Neuronal stem cell (in vitro differentiated cells): ENCODE measurements around the gene CAMTA2.
"Not testable (repeated sequence)": the region's sequence is repeated elsewhere in the genome, so short reads cannot be mapped to it uniquely, and the experiment has no call there.

ENCODE experiments used
- DNase-seq: peaks from one replicate; pipeline ENCODE4 v3.0.0-alpha.2; 2013; ENCODE audit warnings: low spot score
- H2AFZ ChIP-seq: one replicate; pipeline ENCODE4 v1.6.1; 2013; ENCODE audit warnings: mild to moderate bottlenecking, low read length, inconsistent platforms
- H2AK5ac ChIP-seq: 2 replicates; pipeline ENCODE4 v1.6.1; 2013; ENCODE audit warnings: low read depth, mild to moderate bottlenecking, inconsistent platforms, low read length, moderate library complexity, mixed read lengths
- H2BK120ac ChIP-seq: 2 replicates; pipeline ENCODE4 v1.6.1; 2013; ENCODE audit warnings: low read depth, mild to moderate bottlenecking, inconsistent platforms, low read length, moderate library complexity, mixed read lengths
- H2BK12ac ChIP-seq: one replicate; pipeline ENCODE4 v1.6.1; 2013; ENCODE audit warnings: low read length, inconsistent platforms
- H2BK15ac ChIP-seq: 2 replicates; pipeline ENCODE4 v1.6.1; 2013; ENCODE audit warnings: mild to moderate bottlenecking, low read length, inconsistent platforms, mixed read lengths
- H2BK5ac ChIP-seq: one replicate; pipeline ENCODE4 v1.6.1; 2013; ENCODE audit warnings: inconsistent platforms, mild to moderate bottlenecking, low read length, moderate library complexity
- H3K14ac ChIP-seq: one replicate; pipeline ENCODE4 v1.6.1; 2013; ENCODE audit warnings: low read length, inconsistent platforms
- H3K18ac ChIP-seq: 2 replicates; pipeline ENCODE4 v1.6.1; 2013; ENCODE audit warnings: low read length, inconsistent platforms
- H3K23ac ChIP-seq: 2 replicates; pipeline ENCODE4 v1.6.1; 2013; ENCODE audit warnings: low read depth, mild to moderate bottlenecking, mixed read lengths, low read length, inconsistent platforms; ENCODE audit not compliant: poor library complexity
- H3K27ac ChIP-seq: replicated peaks from 3 replicates; pipeline ENCODE4 v1.5.1; 2013; ENCODE audit warnings: low read length, inconsistent platforms
- H3K27me3 ChIP-seq, 3 experiments: 2 replicates each; pipeline ENCODE4 v1.6.1; 2013; ENCODE audit warnings: low read length in 3 of 3, mild to moderate bottlenecking in 2 of 3, inconsistent platforms in 1 of 3, low read depth in 1 of 3, mixed read lengths in 1 of 3, moderate library complexity in 1 of 3; ENCODE audit not compliant: control insufficient read depth in 3 of 3, insufficient read depth in 3 of 3
- H3K36me3 ChIP-seq, 2 donors: replicated peaks in 1 of 2; 2 replicates each; pipeline ENCODE4 v1.6.1; 2013; ENCODE audit warnings: low read length in 2 of 2; ENCODE audit not compliant: control insufficient read depth in 2 of 2, insufficient read depth in 2 of 2
- H3K4ac ChIP-seq: 2 replicates; pipeline ENCODE4 v1.6.1; 2013; ENCODE audit warnings: inconsistent platforms, mild to moderate bottlenecking, low read length, moderate library complexity
- H3K4me1 ChIP-seq, 2 donors: 1 replicate in 1 of 2; 2 replicates in 1 of 2; pipeline ENCODE4 v1.6.1; 2013; ENCODE audit warnings: low read length in 2 of 2, low read depth in 1 of 2; ENCODE audit not compliant: control insufficient read depth in 2 of 2, insufficient read depth in 1 of 2
- H3K4me2 ChIP-seq: one replicate; pipeline ENCODE4 v1.6.1; 2013; ENCODE audit warnings: mild to moderate bottlenecking, low read length, inconsistent platforms; ENCODE audit not compliant: insufficient read depth, poor library complexity, severe bottlenecking
- H3K4me3 ChIP-seq, 2 donors: 2 replicates each; pipeline ENCODE4 v1.5.1; 2013; ENCODE audit warnings: low read length in 2 of 2, mild to moderate bottlenecking in 2 of 2, inconsistent platforms in 1 of 2, moderate library complexity in 1 of 2
- H3K79me1 ChIP-seq: one replicate; pipeline ENCODE4 v1.6.1; 2013; ENCODE audit warnings: low read depth, mild to moderate bottlenecking, inconsistent platforms, low read length, moderate library complexity
- H3K9ac ChIP-seq: one replicate; pipeline ENCODE4 v1.6.1; 2013; ENCODE audit warnings: mild to moderate bottlenecking, low read depth, low read length, inconsistent platforms; ENCODE audit not compliant: poor library complexity
- H3K9me3 ChIP-seq, 2 donors: replicated peaks in 1 of 2; 2 replicates each; pipeline versions ENCODE3 to v1.6.1; 2013; ENCODE audit warnings: low read length in 2 of 2, mild to moderate bottlenecking in 2 of 2, inconsistent platforms in 1 of 2, low read depth in 1 of 2, mixed read lengths in 1 of 2, moderate library complexity in 1 of 2; ENCODE audit not compliant: control insufficient read depth in 2 of 2, insufficient read depth in 1 of 2
- H4K8ac ChIP-seq: one replicate; pipeline ENCODE4 v1.6.1; 2013; ENCODE audit warnings: low read depth, mild to moderate bottlenecking, inconsistent platforms, low read length, moderate library complexity
- H4K91ac ChIP-seq: one replicate; pipeline ENCODE4 v1.6.1; 2013; ENCODE audit warnings: low read length, low read depth, mild to moderate bottlenecking, inconsistent platforms; ENCODE audit not compliant: poor library complexity
- WGBS, 2 donors: extraction: QIAGEN DNeasy Blood & Tissue Kit; methylation state at CpG; one replicate each; pipeline ENCODE4 v1.1.7; 2013; ENCODE audit warnings: missing lambda C conversion rate in 2 of 2, mixed read lengths in 1 of 2; ENCODE audit not compliant: insufficient read length in 2 of 2, insufficient replicate concordance in 1 of 2; ENCODE audit errors: extremely low coverage in 2 of 2; 5-methylcytosine and 5-hydroxymethylcytosine counted together

CAMTA2 gene

DNA sequence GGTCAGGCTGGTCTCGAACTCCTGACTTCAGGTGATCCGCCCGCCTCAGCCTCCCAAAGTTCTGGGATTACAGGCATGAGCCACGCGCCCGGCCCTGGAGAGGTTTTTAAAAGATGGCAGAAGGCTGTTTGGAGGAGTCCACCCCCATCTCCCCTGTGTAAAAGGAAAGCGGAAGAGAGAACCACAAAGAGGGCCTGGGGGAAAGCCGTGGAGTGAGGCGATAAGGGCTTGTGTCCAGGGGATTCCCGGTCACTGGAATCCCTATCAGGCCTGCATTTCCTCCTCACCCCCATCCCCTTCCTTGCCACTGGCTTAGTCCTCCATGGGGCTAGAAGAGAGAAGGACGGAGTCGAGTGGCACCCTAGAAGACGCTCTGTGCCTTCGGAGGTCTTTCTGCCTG is 55.5 kb downstream of the CAMTA2 start, which contains the start of gene GP1BA:
Gene GP1BA (plus strand): TSS at position 315 of the 400 bp plus-strand sequence. CDS start 328 bp downstream, outside the sequence.
- no peak within 1 kb of the TSS for H3K4me2 ChIP-seq
- no peak within 1 kb of the TSS for H4K8ac ChIP-seq
- no peak within 1 kb of the TSS for H3K27ac ChIP-seq
- H3K4me1 ChIP-seq, result peaks cover 0 to 2% of the 10 kb centered on the region in 2 donors
- no peak for DNase-seq
- no peak within 1 kb of the TSS for H2BK12ac ChIP-seq
- H3K79me1 ChIP-seq, result no peaks in the 10 kb centered on the region
- no peak within 1 kb of the TSS for H4K91ac ChIP-seq
- H2AFZ ChIP-seq, result no peak within 1 kb of the TSS
- no peak within 1 kb of the TSS for H2BK15ac ChIP-seq
- peaks cover 5 to 16% of the 10 kb centered on the region in 2 donors for H3K36me3 ChIP-seq
- peak within 1 kb of the TSS; percentile 22 for H2BK5ac ChIP-seq
- H3K14ac ChIP-seq, result no peak within 1 kb of the TSS
- H3K27me3 ChIP-seq, result no peaks in the 10 kb centered on the region
- peak within 1 kb of the TSS; percentile 17 for H3K18ac ChIP-seq
- no peak within 1 kb of the TSS for H3K4me3 ChIP-seq
- WGBS, 2 donors, result no CpG with 5 or more reads among the region's 14 CpGs
- H3K4ac ChIP-seq, result no peak within 1 kb of the TSS
- no peaks in the 10 kb centered on the region for H3K9me3 ChIP-seq
- no peak within 1 kb of the TSS for H2AK5ac ChIP-seq
- H3K23ac ChIP-seq, result no peak within 1 kb of the TSS
- peak within 1 kb of the TSS; percentile 78 for H3K9ac ChIP-seq
- H2BK120ac ChIP-seq, result no peak within 1 kb of the TSS

GRCh38 chr17:4928881-4929280 is 58.6 kb downstream of the CAMTA2 start:
- DNase-seq, result no peak
- Histone ChIP-seq H3K36me3 (no peaks in the 10 kb centered on the region), H3K9me3 (no peaks in the 10 kb centered on the region), H3K18ac (no peak overlapping the region), H3K79me1 (no peaks in the 10 kb centered on the region), H2BK5ac (no peak overlapping the region), H2AK5ac (no peak overlapping the region), H3K4me2 (no peak overlapping the region), H3K4ac (no peak overlapping the region), H3K23ac (no peak overlapping the region), H2BK120ac (no peak overlapping the region), H3K4me1 (no peaks in the 10 kb centered on the region), H3K4me3 (no peak overlapping the region), H3K14ac (no peak overlapping the region), H4K91ac (no peak overlapping the region), H3K27ac (no peak overlapping the region), H4K8ac (no peak overlapping the region), H3K9ac (no peak overlapping the region), H3K27me3 (no peaks in the 10 kb centered on the region), H2AFZ (no peak overlapping the region), H2BK15ac (no peak overlapping the region), H2BK12ac (no peak overlapping the region)
- 100% methylated on average over 1 of the region's 18 CpGs; no CpG with 5 or more reads in 1 of the 2 donors for WGBS, 2 donors

- H4K8ac ChIP-seq, H3K23ac ChIP-seq, H3K14ac ChIP-seq, H3K9me3 ChIP-seq, H2AK5ac ChIP-seq, DNase-seq, H3K9ac ChIP-seq, H3K79me1 ChIP-seq, H2BK5ac ChIP-seq, H3K18ac ChIP-seq, H2BK120ac ChIP-seq, H2AFZ ChIP-seq, H2BK15ac ChIP-seq, H3K27ac ChIP-seq, H4K91ac ChIP-seq, H3K4me3 ChIP-seq, H3K4me1 ChIP-seq, H3K36me3 ChIP-seq, H2BK12ac ChIP-seq, H3K4ac ChIP-seq, H3K27me3 ChIP-seq, H3K4me2 ChIP-seq: not testable (repeated sequence)
- no CpG with 5 or more reads among the region's 24 CpGs for WGBS, 2 donors
These were observed 60.7 kb downstream of the CAMTA2 start for GRCh38 chr17:4926577-4927335.

DNA sequence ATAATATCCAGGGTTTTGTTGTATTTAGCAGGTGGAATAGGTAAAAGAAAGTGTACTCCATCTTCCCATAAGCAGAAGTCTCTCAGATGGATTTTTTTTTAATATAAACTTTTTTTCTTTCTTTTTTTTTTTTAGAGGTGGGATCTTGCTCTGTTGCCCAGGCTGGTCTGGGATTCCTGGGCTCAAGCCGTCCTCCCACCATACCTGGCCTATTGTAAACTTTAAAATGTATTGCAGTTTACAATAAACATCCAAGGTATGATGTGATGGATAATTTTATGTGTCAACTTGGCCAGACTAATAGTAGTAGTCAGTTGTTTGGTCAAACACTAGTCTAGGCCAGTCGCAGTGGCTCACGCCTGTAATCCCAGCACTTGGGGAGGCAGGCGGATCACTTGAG is 66.2 kb downstream of the CAMTA2 start:
- Histone ChIP-seq H4K8ac (no peak overlapping the region), H3K36me3 (no peaks in the 10 kb centered on the region), H3K79me1 (no peaks in the 10 kb centered on the region), H2BK5ac (no peak overlapping the region), H2BK15ac (no peak overlapping the region), H3K4me2 (no peak overlapping the region), H3K4ac (no peak overlapping the region), H3K18ac (no peak overlapping the region), H3K9me3 (no peaks in the 10 kb centered on the region), H3K27ac (no peak overlapping the region), H2BK12ac (no peak overlapping the region), H3K4me1 (no peaks in the 10 kb centered on the region), H4K91ac (no peak overlapping the region), H3K14ac (no peak overlapping the region), H3K4me3 (no peak overlapping the region), H2AFZ (no peak overlapping the region), H2BK120ac (no peak overlapping the region), H2AK5ac (no peak overlapping the region), H3K9ac (no peak overlapping the region), H3K23ac (no peak overlapping the region), H3K27me3 (no peaks in the 10 kb centered on the region)
- no peak for DNase-seq
- WGBS, 2 donors, result no CpG with 5 or more reads among the region's 4 CpGs
